Measurements from ENCODE around the gene OSBPL5.

The OSBPL5 gene

GRCh38 chr11:3133261-3134217, 31.6 kb downstream of the OSBPL5 start:
- no peak for DNase-seq (ENCODE audit: low read depth)

- DNase-seq (ENCODE audit: low read depth) = no peak
These were observed 32.3 kb downstream of the OSBPL5 start for GRCh38 chr11:3132831-3133260.

GRCh38 chr11:3132271-3132781, 32.8 kb downstream of the OSBPL5 start:
- DNase-seq (ENCODE audit: low read depth) = no peak

GRCh38 chr11:3131330-3131941, 33.7 kb downstream of the OSBPL5 start:
- no peak for DNase-seq (ENCODE audit: low read depth)

GRCh38 chr11:3130269-3131071, 34.6 kb downstream of the OSBPL5 start:
- DNase-seq (ENCODE audit: low read depth) = no peak

GRCh38 chr11:3129591-3130268, 35.4 kb downstream of the OSBPL5 start:
- no peak for DNase-seq (ENCODE audit: low read depth)

- DNase-seq (ENCODE audit: low read depth) = no peak
These were observed 35.9 kb downstream of the OSBPL5 start for GRCh38 chr11:3129181-3129590.

- DNase-seq (ENCODE audit: low read depth) = no peak
These were observed 36.5 kb downstream of the OSBPL5 start for GRCh38 chr11:3128356-3129180.

GRCh38 chr11:3127706-3128355, 37.3 kb downstream of the OSBPL5 start:
- no peak for DNase-seq (ENCODE audit: low read depth)

- no peak for DNase-seq (ENCODE audit: low read depth)
These were observed 38.0 kb downstream of the OSBPL5 start for GRCh38 chr11:3126901-3127691.

GRCh38 chr11:3126207-3126865, 38.8 kb downstream of the OSBPL5 start:
- DNase-seq (ENCODE audit: low read depth) = no peak

GRCh38 chr11:3124821-3125220, 40.3 kb downstream of the OSBPL5 start:
- no peak for DNase-seq (ENCODE audit: low read depth)

- DNase-seq (ENCODE audit: low read depth) = peak; percentile 95
These were observed 41.1 kb downstream of the OSBPL5 start for GRCh38 chr11:3123761-3124733.

GRCh38 chr11:3123305-3123704, 41.8 kb downstream of the OSBPL5 start:
- no peak for DNase-seq (ENCODE audit: low read depth)

- DNase-seq (ENCODE audit: low read depth) = no peak
These were observed 42.3 kb downstream of the OSBPL5 start for GRCh38 chr11:3122775-3123201.

GRCh38 chr11:3121931-3122774, 43.0 kb downstream of the OSBPL5 start:
- DNase-seq (ENCODE audit: low read depth) = no peak

GRCh38 chr11:3121416-3121815, 43.7 kb downstream of the OSBPL5 start:
- no peak for DNase-seq (ENCODE audit: low read depth)

Measured in amniotic epithelial cell (primary cell).